ENCODE data around the gene MAGEA11.
"Not testable (repeated sequence)": the region's sequence is repeated elsewhere in the genome, so short reads cannot be mapped to it uniquely, and the experiment has no call there.

Gene MAGEA11

GRCh38 chrX:149746390-149747007, 34.6 kb downstream of the MAGEA11 start:
- H3K27ac Mint-ChIP-seq; H3K4me1 Mint-ChIP-seq (ENCODE audit: low read depth); H3K36me3 Mint-ChIP-seq (ENCODE audit: low read depth); H3K9me3 Mint-ChIP-seq; H3K4me3 Mint-ChIP-seq; H3K27me3 Mint-ChIP-seq; intact Hi-C loops (cut with micrococcal nuclease): not testable (repeated sequence)

- intact Hi-C loops (cut with micrococcal nuclease), result no loop called here
- Mint-ChIP-seq H3K4me3 (no peak overlapping the region), H3K36me3 (ENCODE audit: low read depth) (no peaks in the 10 kb centered on the region), H3K4me1 (ENCODE audit: low read depth) (no peaks in the 10 kb centered on the region), H3K9me3 (no peaks in the 10 kb centered on the region), H3K27ac (no peak overlapping the region), H3K27me3 (no peaks in the 10 kb centered on the region)
Measured at GRCh38 chrX:149757206-149758067, 45.6 kb downstream of the MAGEA11 start.

- H3K27ac Mint-ChIP-seq, result no peak overlapping the region
- H3K27me3 Mint-ChIP-seq, result no peaks in the 10 kb centered on the region
- intact Hi-C loops (cut with micrococcal nuclease), result no loop called here
- H3K4me1 Mint-ChIP-seq (ENCODE audit: low read depth), result no peaks in the 10 kb centered on the region
- H3K36me3 Mint-ChIP-seq (ENCODE audit: low read depth), result no peaks in the 10 kb centered on the region
- no peak overlapping the region for H3K4me3 Mint-ChIP-seq
- H3K9me3 Mint-ChIP-seq, result no peaks in the 10 kb centered on the region
Measured at GRCh38 chrX:149758068-149758714, 46.3 kb downstream of the MAGEA11 start.

- H3K4me1 Mint-ChIP-seq (ENCODE audit: low read depth); H3K4me3 Mint-ChIP-seq; H3K36me3 Mint-ChIP-seq (ENCODE audit: low read depth); H3K9me3 Mint-ChIP-seq; H3K27me3 Mint-ChIP-seq; H3K27ac Mint-ChIP-seq; intact Hi-C loops (cut with micrococcal nuclease): not testable (repeated sequence)
Measured at GRCh38 chrX:149758715-149759078, 46.8 kb downstream of the MAGEA11 start.

- no peaks in the 10 kb centered on the region for H3K27me3 Mint-ChIP-seq
- H3K4me1 Mint-ChIP-seq (ENCODE audit: low read depth), result no peaks in the 10 kb centered on the region
- no peak overlapping the region for H3K4me3 Mint-ChIP-seq
- no peaks in the 10 kb centered on the region for H3K9me3 Mint-ChIP-seq
- H3K27ac Mint-ChIP-seq, result no peak overlapping the region
- no peaks in the 10 kb centered on the region for H3K36me3 Mint-ChIP-seq (ENCODE audit: low read depth)
- intact Hi-C loops (cut with micrococcal nuclease), result no loop called here
Measured at GRCh38 chrX:149759824-149760223, 48.0 kb downstream of the MAGEA11 start.

GRCh38 chrX:149760965-149761364, 49.1 kb downstream of the MAGEA11 start:
- Mint-ChIP-seq H3K27ac (no peak overlapping the region), H3K4me1 (ENCODE audit: low read depth) (no peaks in the 10 kb centered on the region), H3K9me3 (no peaks in the 10 kb centered on the region), H3K27me3 (no peaks in the 10 kb centered on the region), H3K36me3 (ENCODE audit: low read depth) (no peaks in the 10 kb centered on the region), H3K4me3 (no peak overlapping the region)
- intact Hi-C loops (cut with micrococcal nuclease), result no loop called here

- H3K36me3 Mint-ChIP-seq (ENCODE audit: low read depth); intact Hi-C loops (cut with micrococcal nuclease); H3K9me3 Mint-ChIP-seq; H3K27me3 Mint-ChIP-seq; H3K27ac Mint-ChIP-seq; H3K4me3 Mint-ChIP-seq; H3K4me1 Mint-ChIP-seq (ENCODE audit: low read depth): not testable (repeated sequence)
Measured at GRCh38 chrX:149761858-149762674, 50.2 kb downstream of the MAGEA11 start.

- Mint-ChIP-seq H3K27ac (no peak overlapping the region), H3K4me3 (no peak overlapping the region), H3K27me3 (no peaks in the 10 kb centered on the region), H3K9me3 (no peaks in the 10 kb centered on the region), H3K36me3 (ENCODE audit: low read depth) (no peaks in the 10 kb centered on the region), H3K4me1 (ENCODE audit: low read depth) (no peaks in the 10 kb centered on the region)
- intact Hi-C loops (cut with micrococcal nuclease), result no loop called here
Measured at GRCh38 chrX:149762696-149763614, 51.1 kb downstream of the MAGEA11 start.
